Neural progenitor cell (in vitro differentiated cells): Measurements from ENCODE around the gene NANOGP8.

Experiments used
- EZH2phosphoT487 ChIP-seq: fragments of 200-600 bp; sonication (generic); IDR thresholded peaks from 2 replicates; pipeline ENCODE4 v1.6.1; 2017; ENCODE audit warnings: antibody characterized with exemption
- TF ChIP-seq, protein P1 (sequence below): fragments of 200-600 bp; sonication (generic); IDR thresholded peaks from 2 replicates; pipeline ENCODE4 v1.5.1; 2017; ENCODE audit warnings: antibody characterized with exemption, mild to moderate bottlenecking

DNA sequence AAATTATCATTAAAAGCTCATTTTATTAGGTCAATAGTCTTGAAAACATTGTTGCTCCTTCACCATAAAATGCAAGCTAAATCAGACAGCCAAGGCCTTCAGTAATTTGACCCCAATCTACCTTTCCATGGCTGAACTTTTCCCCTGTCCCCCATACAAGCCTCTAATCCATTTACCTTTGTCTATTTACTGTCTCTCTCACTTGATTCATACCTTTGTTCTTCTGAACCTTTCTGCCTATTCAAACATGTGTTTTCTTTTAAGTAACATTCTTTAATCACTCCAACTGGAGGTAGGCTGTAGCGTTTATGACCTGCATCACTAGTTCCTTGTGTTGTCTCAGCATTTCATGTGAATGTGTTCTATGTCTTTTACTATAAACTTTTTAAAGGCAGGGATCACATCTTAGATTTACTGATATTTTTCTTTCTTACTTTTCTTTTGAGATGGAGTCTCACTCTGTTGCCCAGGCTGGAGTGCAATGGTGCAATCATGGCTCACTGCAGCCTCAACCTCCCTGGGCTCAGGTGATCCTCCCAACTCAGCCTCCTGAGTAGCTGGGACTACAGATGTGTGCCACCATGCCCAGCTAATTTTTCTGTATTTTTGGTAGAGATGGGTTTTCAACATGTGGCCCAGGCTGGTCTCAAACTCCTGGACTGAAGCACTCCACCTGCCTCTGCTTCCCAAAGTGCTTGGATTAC, 5.2 kb upstream of the NANOGP8 start:
- TF ChIP-seq, protein P1, sequence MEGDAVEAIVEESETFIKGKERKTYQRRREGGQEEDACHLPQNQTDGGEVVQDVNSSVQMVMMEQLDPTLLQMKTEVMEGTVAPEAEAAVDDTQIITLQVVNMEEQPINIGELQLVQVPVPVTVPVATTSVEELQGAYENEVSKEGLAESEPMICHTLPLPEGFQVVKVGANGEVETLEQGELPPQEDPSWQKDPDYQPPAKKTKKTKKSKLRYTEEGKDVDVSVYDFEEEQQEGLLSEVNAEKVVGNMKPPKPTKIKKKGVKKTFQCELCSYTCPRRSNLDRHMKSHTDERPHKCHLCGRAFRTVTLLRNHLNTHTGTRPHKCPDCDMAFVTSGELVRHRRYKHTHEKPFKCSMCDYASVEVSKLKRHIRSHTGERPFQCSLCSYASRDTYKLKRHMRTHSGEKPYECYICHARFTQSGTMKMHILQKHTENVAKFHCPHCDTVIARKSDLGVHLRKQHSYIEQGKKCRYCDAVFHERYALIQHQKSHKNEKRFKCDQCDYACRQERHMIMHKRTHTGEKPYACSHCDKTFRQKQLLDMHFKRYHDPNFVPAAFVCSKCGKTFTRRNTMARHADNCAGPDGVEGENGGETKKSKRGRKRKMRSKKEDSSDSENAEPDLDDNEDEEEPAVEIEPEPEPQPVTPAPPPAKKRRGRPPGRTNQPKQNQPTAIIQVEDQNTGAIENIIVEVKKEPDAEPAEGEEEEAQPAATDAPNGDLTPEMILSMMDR: no peak
- no peak for TF ChIP-seq EZH2phosphoT487
